ENCODE data around the gene RGMA.
"Not testable (repeated sequence)": the region's sequence is repeated elsewhere in the genome, so short reads cannot be mapped to it uniquely, and the experiment has no call there.

The RGMA gene

GRCh38 chr15:93032515-93033206 lies 56.4 kb downstream of the RGMA start:
- not testable (repeated sequence) for DNase-seq

GRCh38 chr15:93031557-93032384 lies 57.2 kb downstream of the RGMA start:
- DNase-seq, result not testable (repeated sequence)

GRCh38 chr15:93031103-93031464 lies 57.9 kb downstream of the RGMA start:
- no peak for DNase-seq

- peak; percentile 10 for DNase-seq
Observed at GRCh38 chr15:93030430-93031102, 58.4 kb downstream of the RGMA start.

- DNase-seq, result no peak
Observed at GRCh38 chr15:93029836-93030429, 59.1 kb downstream of the RGMA start.

- DNase-seq, result no peak
Observed at GRCh38 chr15:93029214-93029835, 59.7 kb downstream of the RGMA start.

- DNase-seq, result no peak
Observed at GRCh38 chr15:93028632-93029213, 60.3 kb downstream of the RGMA start.

- DNase-seq, result no peak
Observed at GRCh38 chr15:93028111-93028631, 60.8 kb downstream of the RGMA start.

- DNase-seq, result no peak
Observed at GRCh38 chr15:93027413-93027812, 61.6 kb downstream of the RGMA start.

GRCh38 chr15:93026380-93026817 lies 62.6 kb downstream of the RGMA start:
- no peak for DNase-seq

- DNase-seq, result no peak
Observed at GRCh38 chr15:93025625-93025982, 63.4 kb downstream of the RGMA start.

GRCh38 chr15:93024716-93025624 lies 64.0 kb downstream of the RGMA start:
- no peak for DNase-seq

- DNase-seq, result no peak
Observed at GRCh38 chr15:93024293-93024692, 64.7 kb downstream of the RGMA start.

- DNase-seq, result no peak
Observed at GRCh38 chr15:93020976-93021772, 67.8 kb downstream of the RGMA start.

- no peak for DNase-seq
Observed at GRCh38 chr15:93019971-93020370, 69.0 kb downstream of the RGMA start.

- DNase-seq, result no peak
Observed at GRCh38 chr15:93019090-93019489, 69.9 kb downstream of the RGMA start.

GRCh38 chr15:93018574-93018973 lies 70.4 kb downstream of the RGMA start:
- no peak for DNase-seq

GRCh38 chr15:93017526-93017925 lies 71.5 kb downstream of the RGMA start:
- no peak for DNase-seq

- no peak for DNase-seq
Observed at GRCh38 chr15:93012786-93013185, 76.2 kb downstream of the RGMA start.

GRCh38 chr15:93007994-93008393 lies 81.0 kb downstream of the RGMA start:
- no peak for DNase-seq

All from DMS79 treated with DMSO at 0.1 percent for 48 hours (cell line).